HG03432 (cell line): ENCODE results near the gene KCNQ1.

Experiments
- ATAC-seq: cut with Tn5 transposase; IDR thresholded peaks from one replicate; pipeline ENCODE4 v1.9.1; 2021; ENCODE audit warnings: mild to moderate bottlenecking, moderate library complexity; ENCODE audit not compliant: unreplicated experiment

The KCNQ1 gene

DNA sequence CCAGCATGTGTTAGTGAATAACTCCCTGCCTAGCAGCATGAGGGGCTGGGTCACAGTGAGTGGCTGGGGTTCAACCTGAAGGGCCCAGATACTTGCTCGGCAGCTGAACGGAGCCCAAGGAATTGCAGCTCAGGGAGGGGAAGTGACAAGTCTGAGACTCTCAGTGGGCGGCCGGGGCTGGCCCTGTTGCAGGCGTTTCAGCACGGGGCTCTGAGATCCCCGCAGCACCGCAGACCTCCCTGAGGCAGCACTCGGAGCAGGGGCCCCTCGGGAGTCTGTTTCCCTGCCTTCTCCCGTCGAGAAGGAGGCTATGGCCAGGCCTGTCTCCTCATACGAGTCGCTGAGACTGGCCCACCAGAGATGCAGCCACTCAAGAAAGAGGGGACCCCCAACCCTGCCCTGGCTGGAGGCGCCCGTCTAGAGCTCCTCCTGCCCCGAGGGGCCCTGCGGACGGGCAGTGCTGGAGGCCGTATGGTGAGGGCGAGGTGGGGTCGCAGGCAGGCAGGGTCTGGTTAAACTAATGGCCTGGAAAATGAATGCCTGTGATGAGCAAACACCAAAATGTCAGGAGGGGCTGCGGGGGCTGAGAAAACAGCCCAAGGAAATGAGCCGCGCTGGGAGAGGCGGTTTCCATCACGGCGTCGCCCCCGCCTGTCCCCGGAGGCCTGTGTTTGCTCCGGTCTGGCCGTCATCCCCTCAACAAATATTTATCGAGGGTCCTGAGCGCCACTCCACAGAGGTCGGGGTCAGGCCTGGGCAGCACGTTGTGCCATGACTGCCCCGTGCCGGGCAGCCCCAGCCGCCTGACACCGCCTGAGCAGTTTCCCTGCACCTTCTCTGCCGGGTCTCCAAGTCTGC lies 35.0 kb upstream of the KCNQ1 start:
- no peak for ATAC-seq

DNA sequence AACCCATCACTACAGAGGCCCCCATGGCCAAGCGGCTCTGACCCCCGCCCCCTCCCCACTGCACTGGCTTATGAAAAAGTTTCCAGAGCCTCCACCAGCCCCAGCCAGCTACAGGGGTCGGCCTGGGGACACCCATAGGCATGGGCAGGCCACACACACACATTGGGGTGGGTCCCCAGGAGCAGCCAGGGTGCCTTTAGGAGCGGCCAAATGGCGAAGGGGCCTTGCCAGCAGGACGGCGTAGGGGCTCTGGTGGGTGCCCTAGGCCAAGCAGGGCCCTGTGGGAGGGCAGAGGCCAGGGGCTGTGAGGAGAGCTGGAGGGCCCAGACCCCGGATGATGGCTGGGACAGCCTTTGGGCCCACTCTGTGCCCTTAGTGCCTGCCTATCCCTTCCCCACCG lies 34.2 kb upstream of the KCNQ1 start:
- ATAC-seq = no peak

DNA sequence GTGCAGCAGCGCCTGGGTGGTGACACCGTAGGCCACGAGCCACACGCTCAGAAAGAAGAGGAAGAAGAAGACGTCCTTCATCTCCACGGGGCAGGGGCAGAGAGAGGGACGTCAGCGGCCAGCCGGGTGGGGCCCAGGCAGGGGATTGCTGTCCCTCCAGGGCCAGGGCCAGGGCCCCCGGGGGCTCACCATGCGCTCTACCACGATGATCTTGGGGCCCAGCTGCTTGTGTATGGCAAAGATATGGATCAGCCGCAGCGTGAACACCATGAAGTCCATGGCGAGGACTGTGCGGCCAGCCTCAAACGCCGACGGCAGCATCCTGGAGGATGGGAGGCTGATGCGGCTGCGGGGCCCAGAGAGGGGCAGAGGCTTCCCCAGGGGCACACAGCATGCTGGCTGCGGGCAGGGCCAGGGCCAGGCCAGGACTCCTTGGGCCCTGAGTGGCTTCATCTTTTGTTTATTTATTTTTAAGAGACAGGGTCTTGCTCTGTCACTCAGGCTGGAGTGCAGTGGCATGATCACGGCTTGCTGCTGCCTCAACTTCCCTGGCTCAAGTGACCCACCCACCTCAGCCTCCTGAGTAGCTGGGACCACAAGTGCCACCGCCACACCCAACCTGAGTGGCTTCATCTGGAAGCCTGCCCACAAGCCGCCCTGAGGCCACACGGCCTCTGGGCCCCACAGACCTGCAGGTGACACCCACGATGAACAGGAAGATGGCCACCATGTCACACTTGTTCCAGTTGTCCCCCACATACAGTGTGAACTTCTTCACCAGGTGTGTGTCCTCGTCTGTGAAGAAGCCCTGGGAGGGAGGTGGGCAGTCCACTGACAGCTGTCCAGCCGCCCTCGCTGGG lies 33.1 kb upstream of the KCNQ1 start:
- no peak for ATAC-seq

DNA sequence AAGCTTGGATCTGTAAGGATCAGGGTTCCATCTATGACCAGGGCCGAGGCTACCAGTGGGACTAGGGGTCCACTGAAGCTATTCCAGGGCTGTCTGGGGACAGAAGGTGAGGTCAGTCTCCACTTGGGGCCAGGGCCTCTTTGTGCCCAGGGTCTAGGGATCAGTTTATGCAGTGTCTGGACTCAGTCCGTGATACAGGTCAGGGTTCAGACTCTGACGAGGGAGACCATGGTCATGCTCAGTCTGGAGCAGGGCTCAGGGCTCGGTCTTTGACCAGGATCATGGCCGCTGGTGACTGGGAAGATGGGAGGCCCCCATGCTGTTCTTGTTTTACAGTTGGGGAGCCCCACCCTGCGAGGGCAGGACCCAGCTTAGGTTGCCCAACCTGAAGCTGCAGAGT lies 32.5 kb upstream of the KCNQ1 start:
- no peak for ATAC-seq

DNA sequence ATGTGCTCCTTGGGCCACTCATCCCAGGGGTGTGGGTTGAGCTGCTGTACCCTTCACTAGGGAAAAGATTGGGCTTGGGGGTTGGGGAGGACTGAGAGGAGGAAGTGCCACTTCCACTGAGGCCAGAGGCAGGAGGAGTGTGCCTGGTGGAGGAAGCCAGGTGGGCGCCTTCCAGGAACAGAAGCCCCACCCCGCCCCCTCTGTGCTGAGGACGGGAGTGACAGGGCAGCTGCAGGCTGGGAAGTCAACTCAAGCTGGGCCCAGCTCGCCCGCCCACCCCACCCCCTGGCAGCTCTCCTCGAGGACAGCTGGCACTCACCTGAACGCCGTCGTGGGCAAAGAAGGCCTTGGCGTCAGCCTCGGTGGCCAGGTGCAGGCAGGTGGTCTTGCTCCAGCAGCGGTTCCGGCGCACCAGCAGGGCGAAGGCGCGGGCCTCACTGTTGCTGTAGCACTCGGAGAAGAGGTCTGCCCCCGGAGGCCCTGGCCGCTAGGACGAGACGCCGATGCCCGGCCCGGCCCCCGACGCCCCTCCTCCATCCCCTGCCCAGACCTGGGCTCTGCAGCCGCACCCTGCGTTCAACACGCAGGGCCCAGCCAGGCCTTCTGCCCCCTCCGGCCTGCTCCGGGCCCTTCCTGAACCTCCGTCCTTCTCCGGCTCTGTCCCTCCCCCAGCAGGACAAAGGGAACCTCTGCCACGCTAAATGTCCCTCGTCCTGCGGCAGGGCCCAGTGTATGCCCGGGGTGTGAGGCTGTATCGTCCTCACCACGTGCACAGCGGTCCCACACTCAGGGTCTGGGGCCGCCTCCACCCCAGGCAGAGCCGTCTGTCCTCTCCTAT lies 30.8 kb upstream of the KCNQ1 start:
- ATAC-seq = no peak

DNA sequence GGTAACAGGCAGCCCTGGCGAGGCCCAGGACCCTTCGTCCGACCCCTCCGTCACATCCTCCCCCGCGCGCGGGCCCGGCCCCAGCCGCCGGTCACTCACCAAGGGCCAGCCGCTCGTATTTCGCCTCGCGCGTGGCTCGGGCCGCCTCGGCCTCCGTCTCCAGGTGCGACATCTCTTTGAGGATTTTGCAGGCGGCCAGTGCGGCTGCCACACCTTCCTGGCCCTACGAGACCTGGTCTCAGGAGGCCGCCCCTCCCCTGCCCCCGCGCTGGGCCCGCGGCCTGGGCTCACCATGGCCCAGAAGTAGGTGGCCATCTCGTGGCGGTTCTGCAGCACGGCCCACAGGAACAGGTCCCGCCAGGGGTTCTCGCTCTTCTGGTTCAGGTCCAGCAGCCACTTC lies 30.2 kb upstream of the KCNQ1 start:
- no peak for ATAC-seq

- ATAC-seq = no peak
Observed at GRCh38 chr11:2415171-2415570, 29.6 kb upstream of the KCNQ1 start.

GRCh38 chr11:2415601-2416380 lies 29.0 kb upstream of the KCNQ1 start:
- no peak for ATAC-seq

GRCh38 chr11:2416765-2417164 lies 28.0 kb upstream of the KCNQ1 start:
- no peak for ATAC-seq

DNA sequence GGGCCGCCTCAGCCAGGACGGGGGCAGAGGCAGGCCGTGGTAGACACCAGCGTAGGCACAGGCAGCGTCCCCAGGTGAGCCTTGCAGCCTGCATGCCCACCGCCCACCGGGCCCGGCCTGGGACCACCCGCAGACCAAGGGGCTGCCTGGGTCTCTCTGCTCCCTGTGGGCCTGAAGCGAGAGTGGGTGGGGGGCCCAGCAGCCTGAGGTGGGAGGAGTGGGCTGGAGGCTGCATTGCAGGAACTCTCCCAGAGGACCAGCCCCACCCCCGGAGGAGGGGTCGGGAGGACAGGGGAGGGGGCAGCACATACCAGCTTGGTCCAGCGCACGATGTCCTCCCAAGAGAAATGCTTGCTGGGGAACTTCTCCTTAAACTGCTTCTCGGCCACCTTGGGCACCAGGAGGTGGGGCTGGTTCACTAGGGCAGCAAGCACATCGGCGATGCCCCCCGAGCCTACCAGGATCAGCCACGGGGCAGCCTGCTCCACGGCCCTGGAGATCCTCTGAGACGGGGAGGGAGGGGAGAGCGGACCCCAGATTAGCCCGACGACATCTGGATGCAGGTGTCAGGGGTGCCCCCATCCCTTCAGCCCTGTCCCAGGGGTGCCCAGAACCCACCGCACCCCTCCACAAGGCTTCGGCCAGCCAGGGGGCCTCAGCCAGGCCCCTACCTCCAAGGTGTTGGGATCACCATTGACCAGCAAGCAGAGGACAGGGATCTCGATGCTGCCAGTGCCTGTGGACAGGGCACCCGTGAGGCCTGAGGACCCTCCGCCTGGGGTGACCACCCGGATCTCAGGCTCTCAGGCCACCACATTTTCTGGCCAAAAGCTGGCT lies 26.7 kb upstream of the KCNQ1 start:
- no peak for ATAC-seq

DNA sequence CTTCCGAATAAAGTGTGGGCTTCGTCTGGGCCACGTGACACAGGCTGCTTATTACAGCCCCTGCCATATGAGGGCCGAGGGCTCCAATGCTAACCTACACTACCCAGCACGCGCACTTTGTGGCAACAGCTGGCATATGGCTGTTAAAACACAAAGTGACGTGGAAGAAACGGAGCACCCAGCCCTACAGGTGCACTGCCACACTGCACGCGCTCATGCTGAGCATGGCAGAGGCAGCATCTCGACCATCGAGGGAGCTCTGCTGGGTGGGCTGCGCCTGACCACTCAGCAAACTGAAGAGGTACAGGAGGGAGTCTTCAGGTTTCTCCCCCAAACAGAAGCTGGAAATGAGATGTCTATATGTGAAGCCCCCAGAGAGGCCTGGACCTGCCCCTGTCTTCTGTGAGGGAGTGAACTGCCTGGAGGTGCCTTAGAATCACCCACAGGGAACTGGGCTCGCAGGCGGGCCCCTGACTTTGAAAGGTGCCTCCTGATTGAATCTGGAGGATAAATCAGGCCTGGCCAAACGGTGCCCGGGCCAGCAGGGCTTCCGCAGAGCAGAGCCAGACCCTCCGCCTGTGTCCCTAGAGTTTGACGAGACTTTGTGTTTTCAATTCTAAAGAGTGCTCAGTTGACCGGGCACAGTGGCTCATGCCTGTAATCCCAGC lies 26.0 kb upstream of the KCNQ1 start:
- ATAC-seq = no peak

DNA sequence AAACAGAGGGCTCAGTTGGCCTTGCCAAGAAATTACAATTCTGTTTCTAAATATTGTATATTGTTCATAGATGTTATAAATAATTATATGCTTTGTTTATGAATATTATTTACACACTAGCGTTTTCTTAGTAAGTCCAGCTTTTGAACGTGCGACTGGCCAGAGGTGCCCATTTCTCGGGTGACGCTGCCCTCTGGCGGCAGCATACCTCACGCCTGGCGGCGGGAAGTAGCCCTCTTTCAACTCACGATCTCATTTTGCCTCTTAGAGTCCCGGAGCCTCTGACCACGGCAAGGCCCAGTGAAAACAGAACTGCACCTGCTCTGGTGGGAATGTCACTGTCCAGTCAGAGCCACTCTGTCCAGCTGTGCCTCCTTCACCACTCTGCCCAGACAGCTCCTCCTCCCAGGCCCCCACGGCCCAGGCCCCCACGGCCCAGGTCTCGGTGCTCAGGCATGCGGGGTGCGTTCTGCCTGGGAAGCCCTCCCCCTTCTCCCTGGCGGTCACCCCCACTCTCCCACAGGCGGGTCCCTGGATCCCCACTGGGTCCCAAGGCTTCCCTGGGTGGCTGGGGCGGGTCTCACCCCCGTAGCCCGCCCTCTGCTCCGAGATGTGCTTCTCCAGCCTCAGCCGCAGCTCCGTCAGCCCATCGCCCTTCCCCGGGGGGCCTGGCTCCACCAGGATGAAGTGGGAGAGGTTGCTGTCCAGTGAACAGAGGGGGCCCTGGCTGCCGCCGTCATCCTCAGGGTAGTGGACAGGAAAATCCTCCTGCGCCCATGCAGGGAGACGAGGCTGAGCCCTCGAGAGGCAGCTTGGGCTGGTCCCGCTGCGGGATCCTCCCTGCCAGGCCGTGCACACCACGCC lies 24.9 kb upstream of the KCNQ1 start:
- ATAC-seq = no peak

DNA sequence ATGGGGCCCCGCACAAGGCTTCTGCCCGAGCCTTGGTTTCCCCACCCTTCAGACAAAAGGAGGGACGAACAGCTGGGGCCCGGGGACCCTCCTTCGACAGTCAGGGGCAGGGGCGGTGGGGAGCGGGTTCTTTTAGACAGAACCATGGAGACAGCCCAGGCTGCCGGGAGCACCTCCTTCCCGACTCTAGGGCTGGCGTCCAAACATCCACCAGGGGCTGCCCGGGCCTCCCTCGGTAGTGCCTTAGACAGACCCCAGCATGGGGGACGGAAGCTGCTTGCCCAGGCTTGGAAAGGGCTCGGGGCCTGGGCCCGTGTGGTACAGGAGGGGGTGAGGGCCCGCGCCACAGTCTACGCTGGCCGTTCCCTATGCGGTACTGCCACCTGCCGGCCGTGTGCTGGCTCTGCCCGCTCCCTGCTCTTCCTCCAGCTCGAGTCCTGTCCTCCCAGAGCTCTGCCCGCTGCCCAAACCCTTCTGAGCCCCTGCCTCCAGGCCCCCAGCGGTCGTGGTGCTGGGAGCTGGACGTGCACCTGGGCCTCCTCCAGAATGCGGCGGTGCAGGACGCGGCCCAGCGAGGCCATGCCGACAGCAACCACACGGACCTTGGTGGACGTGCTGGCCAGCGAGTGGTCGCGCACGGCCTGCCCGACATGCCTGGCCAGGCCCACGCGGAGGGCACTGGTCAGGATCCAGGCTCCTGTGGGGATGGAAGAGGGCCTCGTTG lies 24.1 kb upstream of the KCNQ1 start:
- no peak for ATAC-seq

DNA sequence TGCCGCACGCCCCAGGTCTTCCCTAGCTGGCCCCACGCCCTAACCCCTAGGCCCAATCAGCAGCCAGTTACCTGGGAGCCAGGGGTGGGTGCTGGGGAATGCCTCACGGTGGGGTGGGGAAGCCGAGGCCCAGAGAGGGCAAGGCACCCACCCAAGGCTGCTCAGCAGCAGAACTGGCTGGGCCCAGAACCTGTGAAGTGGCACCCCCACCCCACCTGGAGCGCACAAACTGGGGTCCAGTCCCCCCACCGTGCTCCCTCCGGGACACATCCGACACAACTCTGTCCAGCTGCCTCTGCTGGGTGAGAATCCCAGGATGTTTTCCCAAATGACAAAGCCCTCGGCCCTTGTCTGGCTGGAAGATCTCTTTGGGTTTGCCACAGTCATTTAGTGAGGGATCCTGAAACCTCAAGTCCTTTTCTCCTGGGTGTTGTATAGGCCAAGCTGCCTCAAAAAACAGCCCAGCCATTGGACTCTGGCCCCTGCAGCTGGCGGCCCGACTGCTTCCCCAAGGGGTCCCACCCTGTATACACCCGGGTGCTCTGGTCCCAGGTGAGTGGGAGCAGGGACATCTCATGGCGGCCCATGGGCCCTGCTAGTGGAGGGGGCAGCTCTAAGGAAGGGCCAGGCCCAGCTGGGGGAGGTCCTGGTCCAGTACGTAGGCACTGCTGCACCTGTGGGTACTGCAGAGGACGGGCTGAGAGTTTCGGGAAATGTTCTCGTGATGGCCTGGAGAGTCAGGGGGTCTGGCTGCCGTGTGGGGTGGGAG lies 23.4 kb upstream of the KCNQ1 start:
- no peak for ATAC-seq

DNA sequence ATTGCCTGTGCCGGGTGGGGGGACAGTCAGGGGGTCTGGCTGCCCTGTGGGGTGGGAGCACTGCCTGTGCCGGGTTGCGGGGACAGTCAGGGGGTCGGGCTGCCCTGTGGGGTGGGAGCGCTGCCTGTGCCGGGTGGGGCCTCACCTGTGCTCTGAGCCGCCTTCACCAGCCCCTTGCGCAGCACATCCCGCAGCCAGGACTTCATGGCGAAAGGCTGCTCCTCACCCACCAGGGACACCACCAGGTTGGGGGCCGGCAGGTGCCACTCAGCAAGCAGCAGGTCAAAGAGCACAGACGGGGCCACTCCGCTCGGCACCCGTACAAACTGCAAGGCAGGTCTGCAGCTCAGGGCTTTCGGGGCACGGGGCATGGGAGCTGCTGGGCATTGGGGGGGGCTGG lies 22.8 kb upstream of the KCNQ1 start:
- no peak for ATAC-seq

- ATAC-seq = no peak
Observed at GRCh38 chr11:2422461-2423156, 22.2 kb upstream of the KCNQ1 start.
